Liver (tissue), 9 donors: ENCODE data around the gene CBFA2T3. TPM values are rescaled to one million over a fixed set of nuclear protein-coding genes. Genes with fewer than 3 reads are reported as not detected.

ENCODE experiments used
- DNase-seq: peaks from one replicate; pipeline ENCODE4 v3.0.0-alpha.2; 2017; ENCODE audit warnings: low spot score
- H3K27ac ChIP-seq, 2 donors: one replicate each; pipeline ENCODE4 v1.7.0; 2013; ENCODE audit warnings: inconsistent platforms in 2 of 2, low read length in 2 of 2, control low read depth in 1 of 2, low read depth in 1 of 2, mild to moderate bottlenecking in 1 of 2
- H3K27me3 ChIP-seq, 4 donors: one replicate each; pipeline versions ENCODE4 v1.6.1 to v1.7.0; 2013; ENCODE audit warnings: low read length in 3 of 4, inconsistent platforms in 1 of 4, mild to moderate bottlenecking in 1 of 4, moderate library complexity in 1 of 4; ENCODE audit not compliant: control insufficient read depth in 4 of 4, insufficient read depth in 4 of 4
- H3K36me3 ChIP-seq, 4 donors: one replicate each; pipeline versions ENCODE4 v1.6.1 to v1.7.0; 2013; ENCODE audit warnings: low read length in 3 of 4, mild to moderate bottlenecking in 3 of 4, low read depth in 1 of 4, moderate library complexity in 1 of 4; ENCODE audit not compliant: control insufficient read depth in 4 of 4, insufficient read depth in 3 of 4
- H3K4me1 ChIP-seq, 4 donors: one replicate each; pipeline versions ENCODE4 v1.6.1 to v1.7.0; 2013; ENCODE audit warnings: low read length in 3 of 4, mild to moderate bottlenecking in 3 of 4, moderate library complexity in 1 of 4; ENCODE audit not compliant: control insufficient read depth in 4 of 4, insufficient read depth in 4 of 4
- H3K4me3 ChIP-seq, 3 donors: one replicate each; pipeline versions ENCODE4 v1.6.1 to v1.7.0; 2013; ENCODE audit warnings: low read length in 3 of 3, control low read depth in 1 of 3, low read depth in 1 of 3, mild to moderate bottlenecking in 1 of 3
- H3K9ac ChIP-seq, 2 donors: one replicate each; pipeline ENCODE4 v1.7.0; 2013; ENCODE audit warnings: low read length in 2 of 2, mild to moderate bottlenecking in 2 of 2, moderate library complexity in 2 of 2, control low read depth in 1 of 2, low read depth in 1 of 2
- H3K9me3 ChIP-seq, 4 donors: one replicate each; pipeline versions ENCODE4 v1.6.1 to v1.7.0; 2013; ENCODE audit warnings: low read length in 3 of 4; ENCODE audit not compliant: control insufficient read depth in 4 of 4
- EGR1 ChIP-seq, 2 donors: IDR thresholded peaks; 2 replicates each; pipeline ENCODE4 v1.6.1; 2016 to 2018; ENCODE audit warnings: antibody characterized with exemption in 2 of 2, low read depth in 2 of 2
- FOXA1 ChIP-seq: IDR thresholded peaks from 2 replicates; pipeline ENCODE4 v1.6.1; 2016; ENCODE audit warnings: antibody characterized with exemption
- GABPA ChIP-seq, 2 donors: IDR thresholded peaks in 1 of 2; conservative IDR thresholded peaks in 1 of 2; 2 replicates each; pipeline ENCODE4 v1.6.1; 2016; ENCODE audit warnings: antibody characterized with exemption in 2 of 2, mild to moderate bottlenecking in 1 of 2, moderate library complexity in 1 of 2
- HNF4A ChIP-seq, 2 donors: conservative IDR thresholded peaks; 2 replicates each; pipeline ENCODE4 v1.6.1; 2016; ENCODE audit warnings: antibody characterized with exemption in 2 of 2, mild to moderate bottlenecking in 2 of 2
- HNF4G ChIP-seq: IDR thresholded peaks from 2 replicates; pipeline ENCODE4 v1.6.1; 2016; ENCODE audit warnings: antibody characterized with exemption
- JUND ChIP-seq, 2 donors: IDR thresholded peaks; 2 replicates each; pipeline ENCODE4 v1.6.1; 2016; ENCODE audit warnings: antibody characterized with exemption in 2 of 2
- NR2F2 ChIP-seq: IDR thresholded peaks from 2 replicates; pipeline ENCODE4 v1.6.1; 2016; ENCODE audit warnings: antibody characterized with exemption
- RAD21 ChIP-seq, 2 donors: IDR thresholded peaks; 2 replicates each; pipeline ENCODE4 v1.6.1; 2016; ENCODE audit warnings: antibody characterized with exemption in 2 of 2, mild to moderate bottlenecking in 2 of 2
- RXRA ChIP-seq, 2 donors: IDR thresholded peaks; 2 replicates each; pipeline ENCODE4 v1.6.1; 2017 to 2018; ENCODE audit warnings: antibody characterized with exemption in 2 of 2, mild to moderate bottlenecking in 1 of 2
- SP1 ChIP-seq: IDR thresholded peaks from 2 replicates; pipeline ENCODE4 v1.6.1; 2018; ENCODE audit warnings: antibody characterized with exemption, mild to moderate bottlenecking
- TAF1 ChIP-seq: conservative IDR thresholded peaks from 2 replicates; pipeline ENCODE4 v1.6.1; 2016; ENCODE audit warnings: antibody characterized with exemption, mild to moderate bottlenecking
- YY1 ChIP-seq: IDR thresholded peaks from 2 replicates; pipeline ENCODE4 v1.6.1; 2016; ENCODE audit warnings: antibody characterized with exemption, mild to moderate bottlenecking
- WGBS: extraction: QIAGEN DNeasy Blood & Tissue Kit; methylation state at CpG from one replicate; pipeline ENCODE4 v1.1.7; 2013; 5-methylcytosine and 5-hydroxymethylcytosine counted together
- polyA plus RNA-seq, 2 donors: library from polyadenylated mRNA; stranded (reverse) in 1 of 2; unstranded in 1 of 2; fragments of 200-250 nt in 1 of 2; fragments of >200 nt in 1 of 2; fragmentation: Nextera tagmentation in 1 of 2; extraction: Ambion mirVana in 1 of 2; gene quantifications; one replicate each; pipeline versions ENCODE4 v1.2.1 to v1.2.3, GENCODE V29; 2013 to 2015
- total RNA-seq, 2 donors: library from RNA; depleted of rRNA; stranded (reverse); fragments of >200 nt; gene quantifications; one replicate each; pipeline ENCODE4 v1.2.3, GENCODE V29; 2014
- TF ChIP-seq, protein P1 (sequence below): IDR thresholded peaks from 2 replicates; pipeline ENCODE4 v1.6.1; 2016; ENCODE audit warnings: antibody characterized with exemption
- TF ChIP-seq, protein P2 (sequence below): IDR thresholded peaks from 2 replicates; pipeline ENCODE4 v1.6.1; 2016; ENCODE audit warnings: antibody characterized with exemption
- TF ChIP-seq, protein P3 (sequence below): IDR thresholded peaks from 2 replicates; pipeline ENCODE4 v1.6.1; 2016; ENCODE audit warnings: antibody characterized with exemption, mild to moderate bottlenecking
- TF ChIP-seq, protein P4 (sequence below): IDR thresholded peaks from 2 replicates; pipeline ENCODE4 v1.6.1; 2016; ENCODE audit warnings: antibody characterized with exemption
- donor health status: healthy.
- donor health status: healthy.
- donor health status: healthy.
- donor health status: healthy.
- donor health status: healthy.

CBFA2T3 gene
- total and polyA plus RNA-seq, 4 donors, result 1.4 to 4.5 (median 3.1) TPM

DNA sequence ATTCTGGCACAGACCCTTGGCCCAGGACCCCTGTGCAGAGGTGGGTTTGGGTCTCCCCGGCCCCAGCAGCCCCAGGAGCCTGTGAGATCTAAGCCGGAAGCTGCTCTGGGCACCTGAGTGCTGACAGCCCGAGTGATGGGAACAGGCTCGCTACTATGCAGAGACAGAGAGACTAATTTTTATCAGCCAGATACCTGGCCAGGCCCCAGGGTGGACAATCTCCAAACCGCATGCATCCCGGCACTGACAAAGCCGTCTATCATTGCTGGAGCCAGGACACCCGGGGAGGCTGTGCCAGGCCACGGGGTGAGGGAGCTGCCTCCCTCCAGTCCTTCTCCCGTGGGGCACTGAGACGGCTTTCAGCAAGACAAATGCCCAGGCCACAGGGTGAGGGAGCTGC is 25.0 kb downstream of the CBFA2T3 start:
- Histone ChIP-seq H3K4me1 (peaks cover 0 to 1% (median 0%) of the 10 kb centered on the region in 4 donors), H3K27ac (no peak overlapping the region), H3K36me3 (no peaks in the 10 kb centered on the region), H3K27me3 (peaks cover 0 to 3% (median 0%) of the 10 kb centered on the region in 4 donors), H3K9me3 (no peaks in the 10 kb centered on the region), H3K9ac (no peak overlapping the region), H3K4me3 (no peak overlapping the region)
- TF ChIP-seq SP1, result no peak
- TF ChIP-seq RXRA (IDR thresholded peaks at IDR 0.05), result no peak
- no peak for TF ChIP-seq RAD21 (IDR thresholded peaks at IDR 0.05)
- TF ChIP-seq EGR1 (IDR thresholded peaks at IDR 0.05; ENCODE audit: low read depth in 2 of 2), result no peak
- TF ChIP-seq GABPA (IDR thresholded peaks at IDR 0.05 in 1 of 2, conservative IDR thresholded peaks at IDR 0.05 in 1 of 2), result no peak
- TF ChIP-seq HNF4G, result no peak
- no peak for TF ChIP-seq FOXA1
- TF ChIP-seq, protein P1, sequence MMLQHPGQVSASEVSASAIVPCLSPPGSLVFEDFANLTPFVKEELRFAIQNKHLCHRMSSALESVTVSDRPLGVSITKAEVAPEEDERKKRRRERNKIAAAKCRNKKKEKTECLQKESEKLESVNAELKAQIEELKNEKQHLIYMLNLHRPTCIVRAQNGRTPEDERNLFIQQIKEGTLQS, result no peak
- TF ChIP-seq NR2F2, result no peak
- TF ChIP-seq HNF4A (conservative IDR thresholded peaks at IDR 0.05), result no peak
- 70% methylated on average over 11 of the region's 11 CpGs for WGBS
- DNase-seq, result no peak

DNA sequence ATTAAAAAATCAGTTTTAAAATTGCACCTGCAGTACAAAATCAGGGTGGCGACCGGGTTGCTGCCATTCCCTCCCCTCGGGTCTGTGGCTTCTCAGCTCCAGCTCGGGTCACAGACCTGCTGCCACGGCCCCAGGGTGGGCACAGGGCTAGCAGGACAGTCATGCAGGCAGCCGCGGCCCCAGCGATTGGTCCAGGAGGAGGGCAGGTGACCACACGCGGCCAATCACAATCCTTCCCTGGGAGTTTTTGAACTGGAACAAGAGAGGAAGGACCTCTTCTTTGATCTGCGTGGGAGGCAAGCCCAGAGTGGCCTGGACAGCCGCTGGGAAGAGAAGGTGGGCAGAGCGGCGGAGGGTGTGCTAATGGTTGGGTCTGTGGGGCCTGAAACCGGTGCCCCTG is 25.5 kb downstream of the CBFA2T3 start:
- peaks cover 0 to 1% (median 0%) of the 10 kb centered on the region in 4 donors for H3K4me1 ChIP-seq
- peaks cover 0 to 3% (median 0%) of the 10 kb centered on the region in 4 donors for H3K27me3 ChIP-seq
- H3K9me3 ChIP-seq, result no peaks in the 10 kb centered on the region
- no peaks in the 10 kb centered on the region for H3K36me3 ChIP-seq
- H3K9ac ChIP-seq, result no peak overlapping the region
- no peak for DNase-seq
- no peak overlapping the region for H3K27ac ChIP-seq
- WGBS, result 86% methylated on average over 15 of the region's 15 CpGs
- TF ChIP-seq, protein P2, sequence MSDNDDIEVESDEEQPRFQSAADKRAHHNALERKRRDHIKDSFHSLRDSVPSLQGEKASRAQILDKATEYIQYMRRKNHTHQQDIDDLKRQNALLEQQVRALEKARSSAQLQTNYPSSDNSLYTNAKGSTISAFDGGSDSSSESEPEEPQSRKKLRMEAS, result no peak
- no peak for TF ChIP-seq NR2F2
- no peak for TF ChIP-seq HNF4G
- TF ChIP-seq RAD21 (IDR thresholded peaks at IDR 0.05), result no peak
- no peak for TF ChIP-seq YY1
- TF ChIP-seq RXRA (IDR thresholded peaks at IDR 0.05), result no peak
- TF ChIP-seq JUND (IDR thresholded peaks at IDR 0.05), result no peak
- TF ChIP-seq, protein P3, sequence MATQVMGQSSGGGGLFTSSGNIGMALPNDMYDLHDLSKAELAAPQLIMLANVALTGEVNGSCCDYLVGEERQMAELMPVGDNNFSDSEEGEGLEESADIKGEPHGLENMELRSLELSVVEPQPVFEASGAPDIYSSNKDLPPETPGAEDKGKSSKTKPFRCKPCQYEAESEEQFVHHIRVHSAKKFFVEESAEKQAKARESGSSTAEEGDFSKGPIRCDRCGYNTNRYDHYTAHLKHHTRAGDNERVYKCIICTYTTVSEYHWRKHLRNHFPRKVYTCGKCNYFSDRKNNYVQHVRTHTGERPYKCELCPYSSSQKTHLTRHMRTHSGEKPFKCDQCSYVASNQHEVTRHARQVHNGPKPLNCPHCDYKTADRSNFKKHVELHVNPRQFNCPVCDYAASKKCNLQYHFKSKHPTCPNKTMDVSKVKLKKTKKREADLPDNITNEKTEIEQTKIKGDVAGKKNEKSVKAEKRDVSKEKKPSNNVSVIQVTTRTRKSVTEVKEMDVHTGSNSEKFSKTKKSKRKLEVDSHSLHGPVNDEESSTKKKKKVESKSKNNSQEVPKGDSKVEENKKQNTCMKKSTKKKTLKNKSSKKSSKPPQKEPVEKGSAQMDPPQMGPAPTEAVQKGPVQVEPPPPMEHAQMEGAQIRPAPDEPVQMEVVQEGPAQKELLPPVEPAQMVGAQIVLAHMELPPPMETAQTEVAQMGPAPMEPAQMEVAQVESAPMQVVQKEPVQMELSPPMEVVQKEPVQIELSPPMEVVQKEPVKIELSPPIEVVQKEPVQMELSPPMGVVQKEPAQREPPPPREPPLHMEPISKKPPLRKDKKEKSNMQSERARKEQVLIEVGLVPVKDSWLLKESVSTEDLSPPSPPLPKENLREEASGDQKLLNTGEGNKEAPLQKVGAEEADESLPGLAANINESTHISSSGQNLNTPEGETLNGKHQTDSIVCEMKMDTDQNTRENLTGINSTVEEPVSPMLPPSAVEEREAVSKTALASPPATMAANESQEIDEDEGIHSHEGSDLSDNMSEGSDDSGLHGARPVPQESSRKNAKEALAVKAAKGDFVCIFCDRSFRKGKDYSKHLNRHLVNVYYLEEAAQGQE, result no peak
- TF ChIP-seq, protein P4, sequence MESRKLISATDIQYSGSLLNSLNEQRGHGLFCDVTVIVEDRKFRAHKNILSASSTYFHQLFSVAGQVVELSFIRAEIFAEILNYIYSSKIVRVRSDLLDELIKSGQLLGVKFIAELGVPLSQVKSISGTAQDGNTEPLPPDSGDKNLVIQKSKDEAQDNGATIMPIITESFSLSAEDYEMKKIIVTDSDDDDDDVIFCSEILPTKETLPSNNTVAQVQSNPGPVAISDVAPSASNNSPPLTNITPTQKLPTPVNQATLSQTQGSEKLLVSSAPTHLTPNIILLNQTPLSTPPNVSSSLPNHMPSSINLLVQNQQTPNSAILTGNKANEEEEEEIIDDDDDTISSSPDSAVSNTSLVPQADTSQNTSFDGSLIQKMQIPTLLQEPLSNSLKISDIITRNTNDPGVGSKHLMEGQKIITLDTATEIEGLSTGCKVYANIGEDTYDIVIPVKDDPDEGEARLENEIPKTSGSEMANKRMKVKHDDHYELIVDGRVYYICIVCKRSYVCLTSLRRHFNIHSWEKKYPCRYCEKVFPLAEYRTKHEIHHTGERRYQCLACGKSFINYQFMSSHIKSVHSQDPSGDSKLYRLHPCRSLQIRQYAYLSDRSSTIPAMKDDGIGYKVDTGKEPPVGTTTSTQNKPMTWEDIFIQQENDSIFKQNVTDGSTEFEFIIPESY, result no peak
- TF ChIP-seq EGR1 (IDR thresholded peaks at IDR 0.05; ENCODE audit: low read depth in 2 of 2), result no peak
- TF ChIP-seq TAF1, result no peak
- no peak for TF ChIP-seq GABPA (IDR thresholded peaks at IDR 0.05 in 1 of 2, conservative IDR thresholded peaks at IDR 0.05 in 1 of 2)
- no peak overlapping the region for H3K4me3 ChIP-seq
